Central memory CD8-positive, alpha-beta T cell (primary cell): ENCODE results near the gene MECP2.

Source experiments
- ATAC-seq: fragments of 150-1000 bp; cut with Tn5 transposase; replicated peaks from 2 replicates; pipeline ENCODE4 v1.10.0; 2022; ENCODE audit warnings: mild to moderate bottlenecking, moderate FRiP score, moderate number of reproducible peaks; ENCODE audit not compliant: poor library complexity, severe bottlenecking; ENCODE audit errors: extremely low read depth
- DNase-seq, 2 donors: peaks; one replicate each; pipeline ENCODE4 v3.0.0; 2021; ENCODE audit warnings: low spot score in 2 of 2
- H3K27ac Mint-ChIP-seq: one replicate; pipeline ENCODE4 v1.8.0; 2022; ENCODE audit warnings: low read depth, mild to moderate bottlenecking, moderate library complexity, mixed read lengths
- H3K27me3 Mint-ChIP-seq: one replicate; pipeline ENCODE4 v1.8.0; 2022; ENCODE audit warnings: mixed read lengths
- H3K36me3 Mint-ChIP-seq: one replicate; pipeline ENCODE4 v1.8.0; 2022; ENCODE audit warnings: mild to moderate bottlenecking, moderate library complexity, mixed read lengths; ENCODE audit not compliant: insufficient read depth
- H3K4me1 Mint-ChIP-seq: one replicate; pipeline ENCODE4 v1.8.0; 2022; ENCODE audit warnings: mixed read lengths
- H3K4me3 Mint-ChIP-seq: one replicate; pipeline ENCODE4 v1.8.0; 2022; ENCODE audit warnings: mild to moderate bottlenecking, moderate library complexity, mixed read lengths
- H3K9me3 Mint-ChIP-seq: one replicate; pipeline ENCODE4 v1.8.0; 2022; ENCODE audit warnings: mixed read lengths

The MECP2 gene

GRCh38 chrX:154125391-154126040, 28.0 kb upstream of the MECP2 start:
- Mint-ChIP-seq H3K27me3 (no peaks in the 10 kb centered on the region), H3K27ac (peak overlapping the region; percentile 41), H3K4me1 (peaks cover 13% of the 10 kb centered on the region), H3K9me3 (no peaks in the 10 kb centered on the region), H3K4me3 (no peak overlapping the region), H3K36me3 (no peaks in the 10 kb centered on the region)
- DNase-seq (no peak), ATAC-seq (no peak)

GRCh38 chrX:154123241-154124219, 26.0 kb upstream of the MECP2 start:
- Mint-ChIP-seq H3K27me3 (no peaks in the 10 kb centered on the region), H3K4me3 (peak overlapping the region; percentile 51), H3K4me1 (peaks cover 13% of the 10 kb centered on the region), H3K36me3 (no peaks in the 10 kb centered on the region), H3K9me3 (no peaks in the 10 kb centered on the region), H3K27ac (peak overlapping the region; percentile 83)
- DNase-seq, result peak in 1 of 2 donors; percentile 13
- peak; percentile 84 for ATAC-seq

- Mint-ChIP-seq H3K4me1 (peaks cover 13% of the 10 kb centered on the region), H3K4me3 (no peak overlapping the region), H3K27ac (no peak overlapping the region), H3K36me3 (no peaks in the 10 kb centered on the region), H3K9me3 (no peaks in the 10 kb centered on the region), H3K27me3 (no peaks in the 10 kb centered on the region)
- DNase-seq, result no peak
- no peak for ATAC-seq
Measured at GRCh38 chrX:154121961-154122360, 24.4 kb upstream of the MECP2 start.

DNA sequence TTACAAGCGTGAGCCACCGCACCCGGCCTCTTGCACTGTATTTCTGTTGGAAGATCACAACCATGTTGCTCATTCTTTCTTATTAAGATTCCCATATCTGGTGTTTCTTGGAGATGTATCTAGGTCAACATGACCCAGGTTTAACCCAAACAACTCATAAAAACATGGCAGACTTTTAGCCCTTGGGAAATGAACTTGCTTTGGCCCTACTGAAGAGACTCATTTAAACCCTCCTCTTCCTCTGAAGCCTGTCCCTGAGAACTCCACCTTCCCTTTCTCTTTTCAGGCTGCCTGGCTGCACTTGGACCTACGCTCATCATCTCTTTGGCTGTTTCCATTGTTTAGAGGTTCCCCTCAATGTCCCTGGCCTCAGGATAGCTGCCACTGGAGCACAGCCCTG, 23.7 kb upstream of the MECP2 start:
- no peak overlapping the region for H3K4me3 Mint-ChIP-seq
- no peaks in the 10 kb centered on the region for H3K9me3 Mint-ChIP-seq
- no peak for ATAC-seq
- no peaks in the 10 kb centered on the region for H3K36me3 Mint-ChIP-seq
- H3K4me1 Mint-ChIP-seq, result peaks cover 13% of the 10 kb centered on the region
- DNase-seq, result no peak
- no peak overlapping the region for H3K27ac Mint-ChIP-seq
- no peaks in the 10 kb centered on the region for H3K27me3 Mint-ChIP-seq

- H3K4me1 Mint-ChIP-seq, result peaks cover 13% of the 10 kb centered on the region
- no peak overlapping the region for H3K4me3 Mint-ChIP-seq
- ATAC-seq (no peak), DNase-seq (no peak)
- H3K27me3 Mint-ChIP-seq, result no peaks in the 10 kb centered on the region
- H3K9me3 Mint-ChIP-seq, result no peaks in the 10 kb centered on the region
- H3K36me3 Mint-ChIP-seq, result no peaks in the 10 kb centered on the region
- no peak overlapping the region for H3K27ac Mint-ChIP-seq
Measured at GRCh38 chrX:154120567-154120966, 23.1 kb upstream of the MECP2 start.

DNA sequence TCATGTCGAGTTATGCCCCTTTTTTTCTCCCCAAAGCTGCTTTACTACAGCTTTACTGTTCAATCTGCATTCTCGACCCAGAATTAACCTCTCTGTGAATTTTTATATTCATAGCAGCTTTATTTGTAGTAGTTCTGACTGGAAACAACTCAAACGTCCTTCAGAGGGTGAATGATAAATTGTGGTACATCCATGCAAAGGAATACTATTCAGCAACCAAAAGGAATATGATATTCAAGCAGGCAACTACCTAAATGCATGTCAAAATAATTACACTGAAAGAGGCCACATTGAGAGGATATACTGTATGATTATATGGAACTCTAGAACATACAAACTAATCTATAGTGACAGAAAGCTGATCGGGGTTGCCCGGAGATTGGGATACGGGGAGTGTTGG, 20.0 kb upstream of the MECP2 start:
- ATAC-seq (no peak), DNase-seq (no peak)
- no peaks in the 10 kb centered on the region for H3K27me3 Mint-ChIP-seq
- no peaks in the 10 kb centered on the region for H3K9me3 Mint-ChIP-seq
- no peaks in the 10 kb centered on the region for H3K36me3 Mint-ChIP-seq
- no peaks in the 10 kb centered on the region for H3K4me1 Mint-ChIP-seq
- H3K27ac Mint-ChIP-seq, result no peak overlapping the region
- no peak overlapping the region for H3K4me3 Mint-ChIP-seq

- H3K4me3 Mint-ChIP-seq, result no peak overlapping the region
- ATAC-seq, result no peak
- H3K27ac Mint-ChIP-seq, result no peak overlapping the region
Measured at GRCh38 chrX:154116426-154117211, 19.1 kb upstream of the MECP2 start.

DNA sequence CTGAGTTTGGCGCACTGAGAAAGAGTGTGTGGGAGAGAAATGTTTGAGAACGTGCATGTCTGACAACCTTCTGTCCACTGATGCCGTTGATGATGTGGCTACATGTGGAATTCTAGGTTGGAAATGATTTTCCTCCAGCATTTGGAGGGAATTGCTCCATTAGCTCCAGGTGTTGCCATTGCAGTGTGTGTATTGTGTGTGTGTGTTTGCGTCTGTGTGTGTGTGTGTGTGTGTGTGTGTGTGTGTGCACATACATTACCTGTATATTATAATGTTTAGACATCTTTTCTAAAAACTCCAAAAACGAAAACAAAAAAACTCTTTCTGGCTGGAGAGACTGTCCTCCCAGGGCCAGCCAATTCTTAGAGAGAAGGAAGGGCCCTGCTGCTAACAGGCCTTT, 18.2 kb upstream of the MECP2 start:
- Mint-ChIP-seq H3K4me1 (no peaks in the 10 kb centered on the region), H3K9me3 (no peaks in the 10 kb centered on the region), H3K4me3 (no peak overlapping the region), H3K36me3 (no peaks in the 10 kb centered on the region), H3K27me3 (no peaks in the 10 kb centered on the region), H3K27ac (no peak overlapping the region)
- DNase-seq (no peak), ATAC-seq (no peak)

More at GRCh38 chrX:154116426-154117211, 19.1 kb upstream of the MECP2 start:
- Mint-ChIP-seq H3K27me3 (no peaks in the 10 kb centered on the region), H3K9me3 (no peaks in the 10 kb centered on the region), H3K4me1 (no peaks in the 10 kb centered on the region), H3K36me3 (no peaks in the 10 kb centered on the region)
- DNase-seq, result no peak

GRCh38 chrX:154115071-154115470, 17.6 kb upstream of the MECP2 start:
- Mint-ChIP-seq H3K27ac (no peak overlapping the region), H3K4me1 (no peaks in the 10 kb centered on the region), H3K36me3 (no peaks in the 10 kb centered on the region), H3K27me3 (no peaks in the 10 kb centered on the region), H3K9me3 (no peaks in the 10 kb centered on the region), H3K4me3 (no peak overlapping the region)
- ATAC-seq (no peak), DNase-seq (no peak)

DNA sequence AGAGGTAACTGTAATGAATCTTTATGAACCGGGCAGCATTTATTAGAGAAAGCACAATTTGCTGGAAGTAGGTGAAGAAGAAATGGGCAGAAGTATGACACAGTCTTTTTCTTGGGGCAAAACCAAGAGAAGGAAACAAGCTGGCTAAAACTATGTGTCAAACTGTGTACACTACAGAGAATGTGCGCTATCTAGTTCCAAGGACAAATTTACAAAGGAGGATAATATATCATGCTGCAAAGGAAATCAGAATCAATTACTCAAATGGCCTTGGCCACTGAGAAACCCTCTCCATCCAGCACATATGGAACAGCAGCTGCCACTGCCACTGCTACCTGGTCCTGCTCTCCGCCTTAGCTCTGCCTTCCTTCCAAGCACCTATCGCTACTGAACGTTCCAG, 17.1 kb upstream of the MECP2 start:
- DNase-seq (no peak), ATAC-seq (no peak)
- Mint-ChIP-seq H3K36me3 (no peaks in the 10 kb centered on the region), H3K27ac (no peak overlapping the region), H3K9me3 (no peaks in the 10 kb centered on the region), H3K4me1 (no peaks in the 10 kb centered on the region), H3K4me3 (no peak overlapping the region), H3K27me3 (no peaks in the 10 kb centered on the region)

DNA sequence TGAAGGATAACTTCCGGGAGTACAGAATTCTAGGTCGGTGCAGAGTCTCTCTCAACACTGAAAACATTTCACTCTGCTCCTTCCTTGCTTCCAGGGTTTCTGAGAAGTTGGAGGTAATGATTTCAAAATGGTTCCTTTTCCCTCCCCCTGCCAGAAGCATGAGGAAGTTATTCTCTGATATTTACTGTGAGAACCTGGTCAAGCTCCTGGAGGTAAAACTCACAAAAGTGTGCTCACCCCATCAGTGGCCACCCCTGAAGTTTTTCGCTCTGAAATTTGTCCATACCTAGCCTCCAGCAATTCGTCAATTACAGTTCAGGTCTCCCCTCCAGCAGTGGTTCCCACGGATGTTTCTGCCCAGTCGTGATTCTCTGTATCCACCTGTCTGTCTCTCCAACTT, 16.2 kb upstream of the MECP2 start:
- no peak overlapping the region for H3K4me3 Mint-ChIP-seq
- H3K4me1 Mint-ChIP-seq, result no peaks in the 10 kb centered on the region
- ATAC-seq (no peak), DNase-seq (no peak)
- no peaks in the 10 kb centered on the region for H3K9me3 Mint-ChIP-seq
- H3K27me3 Mint-ChIP-seq, result no peaks in the 10 kb centered on the region
- H3K27ac Mint-ChIP-seq, result no peak overlapping the region
- H3K36me3 Mint-ChIP-seq, result no peaks in the 10 kb centered on the region

GRCh38 chrX:154098551-154098950, 1.0 kb upstream of the MECP2 start:
- peak overlapping the region; percentile 79 for H3K27ac Mint-ChIP-seq
- DNase-seq (no peak), ATAC-seq (no peak)
- H3K9me3 Mint-ChIP-seq, result no peaks in the 10 kb centered on the region
- H3K4me1 Mint-ChIP-seq, result peaks cover 35% of the 10 kb centered on the region
- H3K27me3 Mint-ChIP-seq, result no peaks in the 10 kb centered on the region
- H3K4me3 Mint-ChIP-seq, result peak overlapping the region; percentile 95
- peaks cover 13% of the 10 kb centered on the region for H3K36me3 Mint-ChIP-seq
